ENCODE measurements around the gene SHMT2. TPM values are rescaled to one million over a fixed set of nuclear protein-coding genes. Genes with fewer than 3 reads are reported as not detected.

SHMT2 gene
- total RNA-seq, 4 donors from 2014 or later: 20.5 to 42.4 (median 34.4) TPM

GRCh38 chr12:57231276-57232021 is 1.9 kb downstream of the SHMT2 start:
- Histone ChIP-seq H3K36me3 (peaks cover 0 to 49% of the 10 kb centered on the region in 2 donors), H3K4me1 (peaks cover 0 to 53% (median 14%) of the 10 kb centered on the region in 3 donors), H3K27me3 (peaks cover 43% of the 10 kb centered on the region), H3K9me3 (no peaks in the 10 kb centered on the region), H3K4me3 (no peak overlapping the region), H3K27ac (no peak overlapping the region)
- no peak for ATAC-seq
- TF ChIP-seq POLR2AphosphoS5 (IDR thresholded peaks at IDR 0.05): no peak
- TF ChIP-seq CTCF (IDR thresholded peaks at IDR 0.05): no peak
- TF ChIP-seq POLR2A (IDR thresholded peaks at IDR 0.05): no peak
- no peak for TF ChIP-seq EP300 (IDR thresholded peaks at IDR 0.05)
- WGBS, 2 donors (ENCODE audit: low coverage in 1 of 2): 80 to 100% methylated on average over 1 to 3 of the region's 13 CpGs

GRCh38 chr12:57232156-57232756 is 2.7 kb downstream of the SHMT2 start:
- no peak for TF ChIP-seq CTCF (IDR thresholded peaks at IDR 0.05)
- no peak for TF ChIP-seq EP300 (IDR thresholded peaks at IDR 0.05)
- no peak for TF ChIP-seq POLR2A (IDR thresholded peaks at IDR 0.05)
- TF ChIP-seq POLR2AphosphoS5 (IDR thresholded peaks at IDR 0.05): no peak
- peaks cover 0 to 53% (median 9%) of the 10 kb centered on the region in 3 donors for H3K4me1 ChIP-seq
- WGBS, 2 donors (ENCODE audit: low coverage in 1 of 2): no CpG with 5 or more reads among the region's 19 CpGs

GRCh38 chr12:57233357-57234232 is 4.1 kb downstream of the SHMT2 start:
- ATAC-seq: no peak
- Histone ChIP-seq H3K27me3 (peaks cover 53% of the 10 kb centered on the region), H3K36me3 (peaks cover 0 to 49% of the 10 kb centered on the region in 2 donors), H3K9me3 (no peaks in the 10 kb centered on the region), H3K4me1 (peaks cover 0 to 66% (median 22%) of the 10 kb centered on the region in 3 donors), H3K27ac (no peak overlapping the region), H3K4me3 (no peak overlapping the region)
- TF ChIP-seq CTCF (IDR thresholded peaks at IDR 0.05): no peak
- no peak for TF ChIP-seq POLR2AphosphoS5 (IDR thresholded peaks at IDR 0.05)
- no peak for TF ChIP-seq EP300 (IDR thresholded peaks at IDR 0.05)
- no peak for TF ChIP-seq POLR2A (IDR thresholded peaks at IDR 0.05)
- WGBS, 2 donors (ENCODE audit: low coverage in 1 of 2): 50 to 85% methylated on average over 2 to 4 of the region's 15 CpGs

More at GRCh38 chr12:57232156-57232756, 2.7 kb downstream of the SHMT2 start:
- no peak for ATAC-seq
- Histone ChIP-seq H3K36me3 (peaks cover 0 to 49% of the 10 kb centered on the region in 2 donors), H3K9me3 (no peaks in the 10 kb centered on the region), H3K27ac (no peak overlapping the region), H3K27me3 (peaks cover 43% of the 10 kb centered on the region), H3K4me3 (no peak overlapping the region)

- Histone ChIP-seq H3K4me1 (peaks cover 0 to 69% (median 25%) of the 10 kb centered on the region in 3 donors), H3K27me3 (peaks cover 57% of the 10 kb centered on the region), H3K9me3 (no peaks in the 10 kb centered on the region), H3K4me3 (no peak overlapping the region), H3K36me3 (peaks cover 0 to 49% of the 10 kb centered on the region in 2 donors), H3K27ac (no peak overlapping the region)
- TF ChIP-seq POLR2A (IDR thresholded peaks at IDR 0.05) (no peak), CTCF (IDR thresholded peaks at IDR 0.05) (no peak), POLR2AphosphoS5 (IDR thresholded peaks at IDR 0.05) (no peak), EP300 (IDR thresholded peaks at IDR 0.05) (no peak)
- WGBS, 2 donors (ENCODE audit: low coverage in 1 of 2): 67 to 100% methylated on average over 1 of the region's 3 CpGs
- ATAC-seq: no peak
These were observed 4.7 kb downstream of the SHMT2 start for GRCh38 chr12:57234233-57234570.
